HepG2 (cell line): Measurements from ENCODE around the gene MSI2. TPM values are rescaled to one million over a fixed set of nuclear protein-coding genes. Genes with fewer than 3 reads are reported as not detected.

Experiments used
- ARID3A ChIP-seq: IDR thresholded peaks from 2 replicates; pipeline ENCODE4 v1.6.1; 2012; ENCODE audit warnings: low read depth, low read length, improper control_type of control experiment
- ATF6 ChIP-seq: sonication (generic); formaldehyde crosslinking; conservative IDR thresholded peaks from 2 replicates; pipeline ENCODE4 v1.4.0; 2020; ENCODE audit warnings: missing genetic modification reagents
- NPAS2 ChIP-seq: sonication (generic); formaldehyde crosslinking; IDR thresholded peaks from 2 replicates; pipeline ENCODE4 v1.8.0; 2022; ENCODE audit warnings: mild to moderate bottlenecking, missing genetic modification reagents, borderline replicate concordance
- PREB ChIP-seq: sonication (generic); formaldehyde crosslinking; IDR thresholded peaks from 2 replicates; pipeline ENCODE4 v1.4.0; 2020; ENCODE audit warnings: missing genetic modification reagents
- RERE ChIP-seq: IDR thresholded peaks from 2 replicates; pipeline ENCODE4 v1.6.1; 2016; ENCODE audit warnings: low read depth, missing genetic modification reagents, missing compliant biosample characterization
- STAG1 ChIP-seq: sonication (generic); formaldehyde crosslinking; IDR thresholded peaks from 2 replicates; pipeline ENCODE4 v1.4.0; 2020; ENCODE audit warnings: missing genetic modification reagents
- TCF7 ChIP-seq: sonication (generic); IDR thresholded peaks from 2 replicates; pipeline ENCODE4 v1.6.1; 2016; ENCODE audit warnings: antibody characterized with exemption, low read depth
- ZBTB10 ChIP-seq: sonication (generic); formaldehyde crosslinking; IDR thresholded peaks from 2 replicates; pipeline ENCODE4 v1.4.0; 2020; ENCODE audit warnings: missing genetic modification reagents, borderline replicate concordance
- ZNF513 ChIP-seq: sonication (generic); formaldehyde crosslinking; conservative IDR thresholded peaks from 2 replicates; pipeline ENCODE4 v1.5.0; 2020; ENCODE audit warnings: missing genetic modification reagents
- ZNF597 ChIP-seq: sonication (generic); formaldehyde crosslinking; IDR thresholded peaks from 2 replicates; pipeline ENCODE4 v1.5.0; 2020; ENCODE audit warnings: missing genetic modification reagents
- ZNF644 ChIP-seq: IDR thresholded peaks from 2 replicates; pipeline ENCODE4 v1.6.1; 2016; ENCODE audit warnings: low read depth
- ZNF670 ChIP-seq: sonication (generic); formaldehyde crosslinking; IDR thresholded peaks from 2 replicates; pipeline ENCODE4 v1.8.0; 2022; ENCODE audit warnings: mild to moderate bottlenecking, missing genetic modification reagents, borderline replicate concordance
- polyA plus RNA-seq, 8 experiments: library from polyadenylated mRNA; depleted of rRNA in 3 of 8; stranded (reverse) in 7 of 8; unstranded in 1 of 8; fragments of >200 nt; fragmentation: Illumina TruSeq in 4 of 8; extraction: Trizol in 4 of 8; gene quantifications; 2 replicates each; pipeline versions ENCODE4 v1.2.1 to v1.2.3, GENCODE V29; 2011 to 2016; ENCODE audit warnings: low read depth in 4 of 8, missing spikeins in 1 of 8, mixed read lengths in 1 of 8; ENCODE audit not compliant: insufficient read depth in 1 of 8
- total RNA-seq, 5 experiments: library from RNA; depleted of rRNA; stranded (reverse); fragments of >200 nt; fragmentation: Illumina TruSeq; extraction: Trizol; gene quantifications; 2 replicates each; pipeline ENCODE4 v1.2.3, GENCODE V29; 2016; ENCODE audit warnings: low read depth in 1 of 5

MSI2 gene
- total and polyA plus RNA-seq, 2 of the 13 experiments (the other 11 are each of a cell fraction or from before 2014, with no cell fraction given): 77.5 to 78.4 TPM

- TF ChIP-seq RERE (CRISPR knock-in tag): no peak
- no peak for TF ChIP-seq NPAS2 (CRISPR knock-in tag)
- TF ChIP-seq ZNF597 (CRISPR knock-in tag): no peak
- no peak for TF ChIP-seq ATF6 (CRISPR knock-in tag)
- no peak for TF ChIP-seq ZBTB10 (CRISPR knock-in tag)
- TF ChIP-seq STAG1 (CRISPR knock-in tag): peak; percentile 8; the same call in 1 of the 2 replicates
- TF ChIP-seq ARID3A: 0 out of 2 replicates have a peak, but pooled peaks have one; percentile 27
- TF ChIP-seq PREB (CRISPR knock-in tag): no peak
- TF ChIP-seq ZNF670 (CRISPR knock-in tag): no peak
- TF ChIP-seq ZNF644 (CRISPR knock-in tag): 0 out of 2 replicates have a peak, but pooled peaks have one; percentile 14
- TF ChIP-seq TCF7: no peak
- TF ChIP-seq ZNF513: no peak
Measured at GRCh38 chr17:57342963-57343589, 86.8 kb downstream of the MSI2 start (continued).
